GM21825 (cell line): ENCODE data around the gene SENP5.
A peak's percentile ranks its signal among the peaks of the same experiment; 100 is the strongest.

Experiments
- ATAC-seq: cut with Tn5 transposase; IDR thresholded peaks from one replicate; pipeline ENCODE4 v1.9.1; 2021; ENCODE audit warnings: mild to moderate bottlenecking, moderate library complexity; ENCODE audit not compliant: unreplicated experiment

Gene SENP5

DNA sequence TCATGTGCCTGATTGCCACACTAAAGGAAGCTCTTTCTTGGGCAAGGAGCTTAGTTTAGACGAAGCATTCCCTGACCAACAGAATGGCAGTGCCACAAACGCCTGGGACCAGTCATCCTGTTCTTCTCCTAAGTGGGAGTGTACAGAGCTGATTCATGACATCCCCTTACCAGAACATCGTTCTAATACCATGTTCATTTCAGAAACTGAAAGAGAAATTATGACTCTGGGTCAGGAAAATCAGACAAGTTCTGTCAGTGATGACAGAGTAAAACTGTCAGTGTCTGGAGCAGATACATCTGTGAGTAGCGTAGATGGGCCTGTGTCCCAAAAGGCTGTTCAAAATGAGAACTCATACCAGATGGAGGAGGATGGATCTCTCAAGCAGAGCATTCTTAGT lies 18.4 kb downstream of the SENP5 start:
- no peak for ATAC-seq

DNA sequence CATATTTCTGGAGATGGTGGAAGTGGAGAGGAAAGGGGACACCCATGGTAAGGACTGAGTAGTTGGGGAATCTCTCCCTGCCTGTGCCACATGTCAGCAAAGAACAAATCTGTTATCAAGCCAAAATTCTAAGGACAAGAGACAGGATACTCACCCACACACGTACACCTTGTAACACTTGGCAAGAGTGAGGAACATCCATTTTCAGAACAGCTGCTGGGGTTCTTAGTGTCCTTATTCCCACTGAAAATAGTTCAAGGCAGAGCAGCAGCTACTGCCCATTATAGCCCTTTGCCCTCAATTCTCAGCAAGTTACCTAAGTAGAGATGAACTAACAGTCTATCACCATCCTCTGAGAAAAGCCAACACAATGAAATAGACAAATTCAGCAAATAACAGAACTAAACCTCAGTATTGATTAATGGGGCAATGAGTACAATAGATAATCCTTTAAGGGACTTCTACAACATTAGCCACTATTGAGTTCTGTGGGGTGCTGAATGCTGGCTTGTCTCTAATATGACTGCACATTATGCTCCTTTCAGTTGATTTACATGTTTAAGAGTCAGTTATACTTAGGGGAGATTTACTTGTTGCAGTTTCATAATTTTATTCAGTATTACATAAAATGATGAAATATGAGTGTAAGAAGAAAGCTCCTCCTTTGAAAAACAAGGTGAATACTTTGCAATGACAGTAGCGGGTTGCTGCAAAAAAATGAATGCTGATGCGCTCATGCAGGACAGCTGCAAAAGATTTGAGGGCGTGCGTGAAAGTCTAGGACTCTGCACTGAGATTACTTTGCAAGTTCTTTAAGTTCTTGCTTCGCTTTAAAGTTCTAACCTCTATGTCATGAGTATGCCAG lies 22.4 kb downstream of the SENP5 start:
- ATAC-seq, result no peak

DNA sequence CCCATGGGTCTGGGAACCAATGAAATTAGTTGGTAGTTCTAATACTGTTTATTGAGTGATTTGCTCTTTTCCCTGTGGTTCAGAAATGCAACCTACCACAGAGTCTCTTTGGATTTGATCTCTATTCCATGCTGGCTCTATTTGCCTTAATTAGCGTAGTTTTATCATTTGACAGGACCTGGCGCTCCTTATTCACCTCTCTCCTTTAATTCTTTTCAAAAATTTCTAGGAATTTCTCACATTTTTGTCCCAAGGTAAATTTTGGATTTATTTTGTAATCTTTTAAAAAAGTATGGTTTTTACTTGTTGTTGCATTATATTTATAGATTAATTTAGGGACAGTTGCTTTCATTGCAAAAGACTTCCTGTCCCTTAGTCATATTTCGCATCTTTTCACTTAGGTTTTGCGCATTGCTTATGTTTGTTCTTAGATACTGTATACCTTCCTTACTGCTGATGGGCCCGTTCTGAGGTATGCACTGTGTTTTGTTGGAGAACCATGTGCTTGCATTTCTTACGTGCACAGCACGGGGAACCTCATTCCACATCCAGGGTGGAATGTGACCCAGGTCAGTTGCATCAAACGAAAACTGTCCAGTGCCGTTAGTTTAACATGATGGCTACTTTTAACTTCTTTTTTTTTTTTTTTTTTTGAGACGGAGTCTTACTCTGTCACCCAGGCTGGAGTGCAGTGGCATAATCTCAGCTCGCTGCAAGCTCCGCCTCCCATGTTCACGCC lies 27.0 kb downstream of the SENP5 start:
- no peak for ATAC-seq

DNA sequence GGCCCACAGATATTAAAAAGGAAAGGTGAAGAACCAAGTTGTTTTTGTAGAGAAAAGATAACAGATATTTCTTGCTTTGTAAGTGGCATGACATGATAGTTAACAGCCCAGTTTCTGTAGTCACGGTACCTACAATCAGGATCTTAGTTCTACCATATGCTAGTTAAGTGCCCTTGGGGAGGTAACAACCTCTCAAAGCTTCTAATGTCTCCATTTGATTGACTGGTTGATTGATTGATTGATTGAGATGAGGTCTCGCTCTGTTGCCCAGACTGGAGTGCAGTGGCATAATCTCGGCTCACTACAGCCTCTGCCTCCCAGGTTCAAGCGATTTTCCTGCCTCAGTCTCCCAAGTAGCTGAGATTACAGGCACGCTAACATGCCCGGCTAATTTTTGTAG lies 28.5 kb downstream of the SENP5 start:
- no peak for ATAC-seq

DNA sequence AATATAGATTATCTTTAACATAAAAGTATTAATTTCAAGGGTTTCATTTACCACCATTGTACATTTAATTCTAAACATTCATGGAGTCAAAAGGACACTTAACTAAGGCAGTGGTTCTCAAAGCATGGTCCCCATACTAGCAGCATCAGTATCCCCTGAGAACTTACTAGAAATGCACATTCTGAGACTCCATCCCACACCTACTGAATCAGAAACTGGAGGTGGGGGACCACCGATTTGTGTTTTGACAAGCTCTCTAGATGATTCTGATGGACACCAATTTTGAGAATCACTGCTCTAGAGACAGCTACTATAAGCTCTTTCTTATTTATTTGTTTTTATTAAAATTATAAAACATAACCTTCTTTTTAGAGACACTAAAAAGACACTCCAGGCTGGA lies 34.0 kb downstream of the SENP5 start:
- no peak for ATAC-seq

DNA sequence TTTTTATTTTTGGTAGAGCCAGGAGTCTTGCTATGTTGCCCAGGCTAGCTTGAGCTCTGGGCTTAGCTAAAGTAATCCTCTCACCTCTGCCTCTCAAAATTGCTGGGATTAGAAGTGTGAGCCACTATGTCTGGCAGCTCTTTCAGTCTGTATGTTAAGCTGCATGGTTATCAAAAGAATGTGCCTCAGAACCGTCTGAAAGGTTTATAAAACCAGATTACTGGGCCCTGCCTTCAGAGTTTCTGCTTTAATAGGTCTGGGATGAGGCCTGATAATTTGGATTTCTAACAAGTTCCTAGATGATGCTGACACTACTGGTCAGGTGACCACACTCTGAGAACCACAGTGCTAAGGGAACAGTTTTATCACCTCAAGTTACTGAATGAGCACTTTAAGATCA lies 34.6 kb downstream of the SENP5 start:
- ATAC-seq, result no peak

DNA sequence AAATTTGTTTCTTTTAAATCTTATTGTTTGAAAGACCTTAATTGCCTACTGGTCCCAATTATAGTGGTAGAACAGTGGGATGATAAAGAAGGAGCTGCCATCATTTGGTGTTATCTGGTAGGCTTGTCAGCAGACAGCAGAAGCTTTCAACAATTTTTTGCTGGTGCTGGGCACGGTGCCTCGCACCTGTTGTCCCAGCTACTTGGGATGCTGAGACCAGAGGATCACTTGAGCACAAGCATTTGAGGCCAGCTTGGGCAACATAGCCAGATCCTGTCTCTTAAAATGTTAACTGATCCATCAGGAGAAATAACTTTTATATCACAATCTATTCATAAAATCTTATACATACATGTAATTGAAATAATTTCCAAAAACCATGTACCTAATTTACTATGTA lies 36.0 kb downstream of the SENP5 start:
- no peak for ATAC-seq

DNA sequence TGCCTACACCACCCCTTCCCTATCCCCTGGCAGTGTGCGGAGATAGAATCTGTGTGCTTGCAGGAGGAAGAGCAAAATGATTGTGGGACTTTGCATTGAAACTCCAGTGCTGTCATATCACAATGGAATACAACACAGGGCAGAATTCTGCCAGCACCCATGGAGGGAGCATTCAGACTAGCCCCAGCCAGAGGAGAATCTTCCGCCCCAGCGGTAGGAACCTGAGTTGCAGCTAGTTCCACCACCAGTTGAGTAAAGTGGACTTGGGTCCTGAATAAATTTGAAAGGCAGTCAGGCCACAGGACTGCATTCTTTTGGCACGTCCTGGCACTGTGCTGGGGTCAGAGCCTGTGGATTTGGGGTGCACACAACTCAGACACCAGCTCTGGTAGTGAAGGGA lies 47.1 kb downstream of the SENP5 start:
- ATAC-seq, result no peak

DNA sequence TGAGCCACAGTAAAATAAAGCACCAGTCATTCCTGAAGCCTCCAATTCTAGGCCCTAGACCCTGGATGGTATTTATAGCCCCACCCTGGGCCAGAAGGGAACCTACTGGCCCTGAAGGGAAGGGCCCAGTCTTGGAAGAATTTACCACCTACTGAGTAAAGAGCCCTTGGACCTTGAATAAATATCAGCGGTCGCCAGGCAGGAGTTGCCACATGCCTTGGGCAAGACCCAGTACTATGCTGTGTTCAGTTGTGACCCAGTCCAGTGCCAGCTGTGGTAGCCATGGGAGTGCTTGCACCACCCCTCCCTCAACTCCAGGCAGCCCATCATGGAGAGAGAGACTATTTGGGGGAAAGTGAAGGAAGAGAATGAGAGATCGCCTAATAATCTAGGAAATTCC lies 47.7 kb downstream of the SENP5 start:
- ATAC-seq, result no peak

DNA sequence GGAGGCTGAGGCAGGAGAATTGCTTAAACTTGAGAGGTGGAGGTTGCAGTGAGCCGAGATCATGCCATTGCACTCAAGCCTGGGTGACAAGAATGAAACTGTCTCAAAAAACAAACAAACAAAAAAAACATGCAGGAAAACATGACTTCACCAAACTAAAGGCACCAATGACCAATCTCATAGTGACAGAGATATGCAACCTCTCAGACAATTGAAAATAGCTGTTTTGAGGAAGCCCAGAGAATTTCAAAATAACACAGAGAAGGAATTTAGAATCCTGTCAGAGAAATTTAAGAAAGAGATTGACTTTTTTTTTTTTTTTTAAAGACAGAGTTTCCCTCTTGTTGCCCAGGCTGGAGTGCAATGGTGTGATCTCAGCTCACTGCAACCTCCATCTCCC lies 48.5 kb downstream of the SENP5 start:
- no peak for ATAC-seq

DNA sequence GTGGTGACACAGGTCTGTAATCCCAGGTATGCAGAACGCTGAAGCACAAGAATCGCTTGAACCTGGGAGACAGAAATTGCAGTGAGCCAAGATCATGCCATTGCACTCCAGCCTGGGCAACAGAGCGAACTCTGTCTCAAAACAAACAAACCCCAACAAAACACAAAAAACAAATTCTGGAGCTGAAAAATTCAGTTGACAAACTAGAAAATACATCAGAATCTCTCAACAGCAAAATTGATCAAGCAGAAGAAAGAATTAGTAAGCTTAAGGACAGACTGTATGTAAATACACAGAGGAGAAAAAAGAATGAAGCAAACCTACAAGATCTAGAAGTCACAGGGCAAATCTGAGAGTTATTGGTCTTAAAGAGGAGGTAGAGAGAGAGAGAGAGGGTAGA lies 49.3 kb downstream of the SENP5 start:
- ATAC-seq, result no peak

DNA sequence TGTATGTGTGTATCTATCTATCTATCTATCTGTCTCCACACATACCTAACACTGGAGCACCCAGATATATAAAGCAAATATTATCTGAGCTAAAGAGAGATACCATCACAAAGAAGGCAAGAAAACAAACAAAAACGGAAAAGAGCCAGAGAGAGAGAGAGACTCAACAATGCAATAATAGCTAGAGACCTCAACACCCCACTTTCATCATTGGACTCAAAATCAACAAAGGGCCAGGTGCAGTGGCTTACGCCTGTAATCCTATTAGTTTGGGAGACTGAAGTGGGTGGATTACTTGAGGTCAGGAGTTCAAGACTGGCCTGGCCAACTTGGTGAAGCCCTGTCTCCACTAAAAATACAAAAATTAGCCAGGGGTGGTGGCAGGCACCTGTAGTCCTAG lies 51.2 kb downstream of the SENP5 start:
- no peak for ATAC-seq

DNA sequence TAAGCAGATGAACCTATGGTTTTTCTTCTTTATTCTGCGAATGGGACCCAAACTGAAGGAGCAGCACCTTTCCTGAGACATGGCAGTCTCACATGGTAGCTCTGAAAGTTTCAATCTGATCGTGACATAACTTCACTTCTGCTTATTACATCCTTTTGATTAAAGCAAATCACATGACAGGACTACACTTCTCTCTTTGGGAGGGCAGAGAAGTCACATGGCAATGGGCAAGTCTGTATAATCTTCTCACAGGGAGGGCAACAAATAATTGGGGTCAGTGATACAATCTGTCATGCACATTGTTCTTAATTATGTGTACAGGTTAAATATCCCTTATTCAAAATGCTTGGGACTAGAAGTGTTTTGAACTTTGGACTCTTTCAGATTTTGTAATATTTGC lies 53.0 kb downstream of the SENP5 start:
- ATAC-seq, result no peak

DNA sequence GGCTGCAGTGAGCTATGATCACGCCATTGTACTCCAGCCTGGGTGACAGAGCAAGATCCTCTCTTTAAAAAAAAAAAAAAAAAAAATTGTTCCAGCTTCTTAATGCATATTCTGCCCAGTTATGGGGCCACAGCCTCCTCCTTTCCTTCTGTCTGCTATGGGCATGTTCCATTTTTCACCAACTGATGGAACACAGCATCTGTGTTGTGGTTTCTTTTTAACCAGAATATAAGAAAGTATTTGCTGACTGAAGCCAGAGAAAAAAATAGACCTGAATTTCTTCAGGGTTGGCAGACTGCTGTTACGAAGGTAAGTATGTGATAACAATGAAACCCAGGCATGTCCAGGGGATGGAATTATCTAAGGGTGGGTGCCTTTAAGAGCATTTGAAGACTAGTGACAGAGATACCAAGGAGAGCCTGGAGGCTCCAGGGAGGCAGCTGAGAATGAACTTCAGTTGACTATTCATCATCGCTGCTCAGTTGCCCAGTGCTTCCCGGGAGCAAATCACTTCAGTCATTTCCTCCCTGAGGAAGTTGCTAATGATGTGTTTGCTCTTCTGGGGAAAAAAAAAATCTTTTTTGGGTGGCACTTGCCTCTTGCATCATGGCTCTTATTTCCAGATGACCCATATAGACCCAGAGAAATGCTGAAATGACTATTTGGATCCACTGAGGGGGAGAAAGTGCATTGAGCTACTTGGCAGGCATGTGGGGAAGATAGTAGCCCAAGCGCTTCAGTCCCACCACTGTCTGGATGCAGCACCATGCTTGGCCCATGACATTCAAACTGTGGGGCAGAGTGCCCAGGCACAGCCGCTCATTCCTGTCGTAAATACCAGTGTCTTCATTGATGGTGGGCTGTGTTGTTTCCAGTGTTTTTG lies 60.1 kb downstream of the SENP5 start:
- ATAC-seq, result no peak

DNA sequence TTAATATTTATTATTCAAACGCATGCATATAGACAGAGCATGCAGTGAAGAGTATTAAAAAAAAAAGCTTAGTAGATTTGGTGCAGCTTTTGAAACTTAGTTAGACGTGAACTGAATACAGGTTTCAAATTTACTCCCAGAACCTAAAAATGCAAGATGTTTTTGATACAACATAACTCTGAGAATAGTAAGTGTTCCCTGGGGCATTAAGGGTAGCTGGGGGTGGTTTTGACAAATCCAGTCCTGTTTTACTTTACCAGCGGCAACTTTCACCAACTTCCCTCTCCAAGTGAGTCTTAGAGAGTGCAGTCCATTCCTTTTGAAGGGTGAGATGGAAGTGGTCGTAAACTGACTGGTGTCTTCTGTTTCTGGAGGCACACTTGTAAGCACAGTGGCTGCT lies 63.4 kb downstream of the SENP5 start:
- no peak for ATAC-seq

DNA sequence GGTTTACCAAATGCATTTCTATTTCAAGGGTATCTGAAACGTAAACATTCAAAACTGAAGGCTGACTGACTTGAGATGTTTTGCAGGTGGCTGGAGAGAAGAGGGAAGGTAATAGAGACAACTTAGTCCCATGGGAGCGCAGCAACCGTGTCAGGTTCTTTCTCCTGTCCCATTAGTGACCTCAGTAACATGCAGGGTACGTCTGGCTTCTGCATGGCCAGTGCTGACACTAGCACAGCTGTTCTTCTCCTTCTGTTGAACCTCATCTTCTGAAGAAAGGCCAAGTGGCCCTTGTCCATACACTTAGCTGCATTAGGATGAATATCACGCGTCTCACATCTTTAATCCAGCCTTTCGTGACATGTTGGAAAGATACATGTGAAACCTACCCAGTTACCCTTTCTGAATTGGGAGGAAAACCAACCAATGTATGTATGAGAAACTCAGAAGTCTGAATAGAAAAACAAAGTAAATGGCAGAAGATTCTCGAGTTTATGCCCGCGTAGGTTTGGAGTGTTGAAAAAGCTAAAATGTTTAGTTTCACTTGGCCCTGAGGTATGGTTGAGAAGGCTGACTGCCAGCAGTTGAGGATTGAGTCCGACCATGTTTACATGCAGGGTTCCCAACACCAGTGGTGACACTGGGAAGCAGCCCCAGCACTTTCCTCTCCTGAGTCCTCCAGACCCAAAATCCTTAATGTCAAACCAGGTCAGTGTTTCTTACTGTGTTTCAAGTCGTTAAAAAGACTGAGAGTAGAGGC lies 64.3 kb downstream of the SENP5 start:
- no peak for ATAC-seq

DNA sequence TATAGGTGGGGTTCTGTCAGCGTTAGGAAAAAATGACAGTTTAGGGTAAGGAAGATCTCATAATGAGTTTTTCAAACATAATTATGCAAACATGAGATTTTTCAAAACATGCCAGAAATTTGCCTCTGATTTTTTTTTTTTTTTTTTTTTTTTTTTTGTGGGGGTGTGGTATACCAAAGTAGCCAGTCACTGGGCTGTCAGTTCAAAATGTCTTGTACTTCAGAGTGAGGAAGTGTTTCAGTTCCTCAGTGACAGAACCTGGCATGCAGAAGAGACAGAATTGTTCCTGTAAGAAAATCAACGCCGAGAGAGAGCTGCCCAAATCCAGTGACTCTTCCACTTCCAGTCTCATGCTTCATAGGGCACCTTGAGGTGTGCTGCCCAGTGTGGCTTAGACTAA lies 64.9 kb downstream of the SENP5 start:
- no peak for ATAC-seq

DNA sequence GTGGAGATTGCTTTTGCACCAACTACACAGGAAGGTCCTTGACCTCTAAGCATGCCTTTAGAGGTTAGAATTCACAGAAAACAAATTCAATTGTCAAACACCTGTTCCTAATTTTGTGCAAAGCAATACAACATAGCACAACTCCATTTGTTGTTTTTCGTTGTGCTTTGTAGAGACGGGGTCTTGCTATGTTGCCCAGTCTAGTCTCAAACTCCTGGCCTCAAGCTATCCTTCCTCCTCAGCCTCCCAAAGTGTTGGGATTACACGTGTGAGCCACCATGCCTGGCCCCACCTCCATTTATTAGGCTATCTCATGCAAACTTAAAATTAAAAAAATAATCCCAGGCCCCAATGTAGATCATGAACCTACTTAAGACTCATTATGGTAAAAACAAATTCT lies 68.6 kb downstream of the SENP5 start:
- no peak for ATAC-seq

DNA sequence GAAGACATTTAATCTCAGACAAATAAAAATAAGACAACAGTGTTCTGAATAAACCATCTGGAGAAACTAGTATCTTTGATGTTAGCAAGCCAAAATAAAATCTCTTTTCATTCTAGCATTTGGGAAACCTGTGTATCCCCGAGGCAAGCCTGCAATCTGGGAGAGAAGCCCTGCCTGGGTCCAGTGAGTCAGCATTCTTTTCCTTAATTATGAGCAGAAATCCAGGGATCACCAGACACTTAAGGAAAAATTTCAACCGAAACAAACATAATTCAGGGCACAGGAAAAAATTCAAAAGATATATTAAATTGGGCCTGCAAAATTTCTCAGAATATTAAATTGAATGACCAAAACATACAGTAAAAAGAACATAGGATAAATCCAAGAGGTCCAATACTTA lies 70.4 kb downstream of the SENP5 start:
- no peak for ATAC-seq

DNA sequence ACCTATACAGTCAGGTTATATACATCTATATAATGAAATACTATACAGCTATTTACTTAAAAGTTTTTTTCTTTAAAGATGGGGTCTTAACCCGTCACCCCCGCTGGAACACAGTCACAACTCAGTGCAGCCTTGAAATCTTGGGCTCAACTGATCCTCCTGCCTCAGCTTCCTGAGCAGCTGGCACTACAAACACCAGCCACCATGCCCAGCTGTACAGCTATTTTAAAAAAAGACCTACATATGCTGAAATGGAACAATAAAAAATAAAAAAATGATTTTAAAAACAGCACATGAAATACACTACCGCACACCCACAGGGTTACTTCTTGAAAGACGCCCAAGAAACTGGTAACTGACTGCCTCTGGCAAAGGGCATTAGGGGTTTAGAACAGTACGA lies 70.9 kb downstream of the SENP5 start:
- no peak for ATAC-seq

DNA sequence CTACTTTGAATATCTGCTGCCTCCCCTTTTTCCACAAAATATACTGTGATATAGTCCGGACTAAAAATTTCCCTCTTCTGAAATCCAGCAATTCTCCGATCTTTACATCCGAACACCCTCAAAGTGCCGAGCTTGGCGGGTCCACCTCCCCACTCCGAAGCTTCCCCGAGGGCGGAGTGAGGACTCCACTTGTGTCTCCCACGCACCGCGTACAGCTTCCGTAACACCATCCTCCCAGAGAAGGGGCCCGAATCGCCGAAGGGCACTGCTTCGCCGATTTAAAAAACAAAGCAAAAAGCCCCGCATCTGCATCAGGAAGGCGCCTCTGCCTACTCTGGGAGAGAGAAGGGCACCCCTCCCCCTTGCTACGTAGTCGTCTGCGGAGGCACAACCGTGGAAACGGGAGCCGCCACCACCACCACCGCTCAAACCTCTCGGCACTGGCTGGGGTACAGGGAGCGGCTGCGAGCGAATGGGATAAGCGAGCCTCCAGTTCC lies 74.1 kb downstream of the SENP5 start:
- peak; percentile 19 for ATAC-seq
